ENCODE measurements around the gene MORN5. TPM values are rescaled to one million over a fixed set of nuclear protein-coding genes. Genes with fewer than 3 reads are reported as not detected.

The MORN5 gene
- total and polyA plus RNA-seq, 2 donors (not counting 1 experiment from before 2014, with no cell fraction given) = not detected

GRCh38 chr9:122215663-122216062, 56.0 kb downstream of the MORN5 start:
- Mint-ChIP-seq H3K27ac (no peak overlapping the region), H3K27me3 (peaks cover 85% of the 10 kb centered on the region), H3K4me1 (peaks cover 36% of the 10 kb centered on the region), H3K4me3 (no peak overlapping the region), H3K9me3 (ENCODE audit: insufficient read depth) (no peaks in the 10 kb centered on the region)
- intact Hi-C loops (cut with micrococcal nuclease) = no loop called here
- ChIA-PET POLR2A (no interaction called here), CTCF (no interaction called here)
- ATAC-seq (ENCODE audit: low read depth) (no peak), DNase-seq (no peak)
- Histone ChIP-seq H3K27me3 (replicated peaks in 1 of 4; ENCODE audit: control extremely low read depth in 1 of 4, control insufficient read depth in 3 of 4, insufficient read depth in 4 of 4, low read length in 3 of 4) (peaks cover 0 to 88% (median 65%) of the 10 kb centered on the region in 4 experiments), H3K4me2 (replicated peaks; ENCODE audit: low read depth, low read length, poor library complexity, severe bottlenecking) (no peak overlapping the region), H2AFZ (ENCODE audit: insufficient read depth, low read depth, low read length, poor library complexity, severe bottlenecking) (no peak overlapping the region), H3K9ac (ENCODE audit: low read length) (no peak overlapping the region), H3K4me1 (ENCODE audit: control insufficient read depth in 2 of 2, insufficient read depth in 2 of 2, low read length in 2 of 2) (peaks cover 35 to 45% of the 10 kb centered on the region in 2 donors), H3K4me3 (ENCODE audit: control extremely low read depth in 1 of 5, extremely low read depth in 1 of 5, insufficient read depth in 1 of 5, low read depth in 2 of 5, low read length in 4 of 5) (no peak overlapping the region), H3K36me3 (replicated peaks in 1 of 2; ENCODE audit: control extremely low read depth in 1 of 2, control insufficient read depth in 1 of 2, extremely low read depth in 1 of 2, insufficient read depth in 2 of 2, low read length in 1 of 2) (no peaks in the 10 kb centered on the region), H3K27ac (ENCODE audit: low read length in 2 of 2) (no peak overlapping the region), H3K79me2 (ENCODE audit: control insufficient read depth, insufficient read depth, low read length) (no peaks in the 10 kb centered on the region), H4K20me1 (ENCODE audit: control insufficient read depth, insufficient read depth, low read length, poor library complexity, severe bottlenecking) (no peaks in the 10 kb centered on the region), H3K9me3 (ENCODE audit: control extremely low read depth in 1 of 3, control insufficient read depth in 2 of 3, insufficient read depth in 1 of 3, low read length in 2 of 3) (peaks cover 0 to 36% (median 0%) of the 10 kb centered on the region in 3 donors)
- no peak for TF ChIP-seq CTCF (IDR thresholded peaks at IDR 0.05)
- WGBS (ENCODE audit: insufficient coverage) = no CpG with 5 or more reads among the region's 1 CpG

- CTCF ChIA-PET = no interaction called here
- no peaks in the 10 kb centered on the region for H3K79me2 ChIP-seq (ENCODE audit: control insufficient read depth, insufficient read depth, low read length)
- TF ChIP-seq EZH2 (IDR thresholded peaks at IDR 0.05; ENCODE audit: borderline replicate concordance, insufficient read depth, low read depth, low read length, poor library complexity, severe bottlenecking) (no peak), CTCF (IDR thresholded peaks at IDR 0.05) (no peak)
- peaks cover 0 to 92% (median 68%) of the 10 kb centered on the region in 4 experiments for H3K27me3 ChIP-seq (replicated peaks in 1 of 4; ENCODE audit: control extremely low read depth in 1 of 4, control insufficient read depth in 3 of 4, insufficient read depth in 4 of 4, low read length in 3 of 4)
- H4K20me1 ChIP-seq (ENCODE audit: control insufficient read depth, insufficient read depth, low read length, poor library complexity, severe bottlenecking) = no peaks in the 10 kb centered on the region
- DNase-seq (no peak), ATAC-seq (ENCODE audit: low read depth) (no peak)
- no peak overlapping the region for H3K27ac ChIP-seq (ENCODE audit: low read length in 2 of 2)
- no peaks in the 10 kb centered on the region for H3K9me3 Mint-ChIP-seq (ENCODE audit: insufficient read depth)
- no peak overlapping the region for H3K4me3 ChIP-seq (ENCODE audit: control extremely low read depth in 1 of 5, extremely low read depth in 1 of 5, insufficient read depth in 1 of 5, low read depth in 2 of 5, low read length in 4 of 5)
- H3K27me3 Mint-ChIP-seq = peaks cover 84% of the 10 kb centered on the region
- H3K4me3 Mint-ChIP-seq = no peak overlapping the region
- H3K27ac Mint-ChIP-seq = no peak overlapping the region
- H3K9ac ChIP-seq (ENCODE audit: low read length) = no peak overlapping the region
- H3K4me1 ChIP-seq (ENCODE audit: control insufficient read depth in 2 of 2, insufficient read depth in 2 of 2, low read length in 2 of 2) = peaks cover 41 to 51% of the 10 kb centered on the region in 2 donors
- 100% methylated on average over 1 of the region's 4 CpGs for WGBS (ENCODE audit: insufficient coverage)
- peaks cover 39% of the 10 kb centered on the region for H3K4me1 Mint-ChIP-seq
- no peak overlapping the region for H2AFZ ChIP-seq (ENCODE audit: insufficient read depth, low read depth, low read length, poor library complexity, severe bottlenecking)
- intact Hi-C loops (cut with micrococcal nuclease) = no loop called here
- H3K36me3 ChIP-seq (replicated peaks in 1 of 2; ENCODE audit: control extremely low read depth in 1 of 2, control insufficient read depth in 1 of 2, extremely low read depth in 1 of 2, insufficient read depth in 2 of 2, low read length in 1 of 2) = no peaks in the 10 kb centered on the region
- POLR2A ChIA-PET = no interaction called here
- no peak overlapping the region for H3K4me2 ChIP-seq (replicated peaks; ENCODE audit: low read depth, low read length, poor library complexity, severe bottlenecking)
- peaks cover 0 to 39% (median 0%) of the 10 kb centered on the region in 3 donors for H3K9me3 ChIP-seq (ENCODE audit: control extremely low read depth in 1 of 3, control insufficient read depth in 2 of 3, insufficient read depth in 1 of 3, low read length in 2 of 3)
These were observed 56.6 kb downstream of the MORN5 start for GRCh38 chr9:122216138-122216797.
